ENCODE measurements around the gene CLCF1.

The CLCF1 gene

DNA sequence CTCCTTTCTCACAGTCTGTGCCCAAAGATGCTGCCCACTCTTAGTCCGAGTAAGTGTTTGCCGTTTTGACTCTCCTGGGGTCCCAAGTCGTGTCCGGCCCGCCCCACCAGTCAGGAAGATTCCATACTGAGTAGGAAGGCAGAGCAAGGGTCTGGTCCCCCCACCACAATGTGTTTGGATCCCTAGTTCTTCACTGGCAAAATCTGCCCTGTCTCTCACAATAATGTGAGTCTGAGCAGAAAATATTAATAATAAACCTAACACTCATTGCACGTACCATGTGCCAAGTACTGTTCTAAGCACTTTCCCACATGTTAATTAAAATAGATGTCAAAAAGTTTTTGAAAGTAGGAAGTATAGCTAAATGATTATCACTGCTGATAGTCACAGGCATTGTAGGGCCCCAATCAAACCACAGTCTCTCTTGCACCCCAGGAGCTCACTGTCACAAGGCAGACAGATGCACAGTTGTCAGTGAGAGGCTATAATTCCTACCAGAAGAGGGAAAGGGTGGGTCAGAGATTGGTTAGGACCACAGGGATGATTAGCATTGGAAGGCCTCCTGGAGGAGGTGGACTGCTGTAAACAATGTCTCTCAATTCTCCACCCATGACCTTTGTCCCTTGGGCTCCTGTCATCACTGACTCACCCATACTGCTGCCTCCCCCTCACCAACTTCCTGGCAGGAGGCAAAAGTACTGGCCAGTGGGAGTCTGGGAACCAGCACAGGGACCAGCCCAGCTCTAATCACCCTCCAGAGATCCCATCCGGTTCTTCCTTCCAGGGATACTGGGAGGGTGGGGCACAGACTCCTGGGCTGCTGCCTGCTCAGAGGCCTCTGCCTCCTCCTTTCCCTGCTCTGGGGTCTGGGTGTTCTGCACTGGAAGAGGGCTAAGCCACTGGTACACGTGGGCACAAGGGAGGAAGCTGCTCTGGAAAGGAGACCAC is 19.0 kb downstream of the CLCF1 start:
- no peaks in the 10 kb centered on the region for H3F3A ChIP-seq (ENCODE audit: insufficient read depth, low read length)

DNA sequence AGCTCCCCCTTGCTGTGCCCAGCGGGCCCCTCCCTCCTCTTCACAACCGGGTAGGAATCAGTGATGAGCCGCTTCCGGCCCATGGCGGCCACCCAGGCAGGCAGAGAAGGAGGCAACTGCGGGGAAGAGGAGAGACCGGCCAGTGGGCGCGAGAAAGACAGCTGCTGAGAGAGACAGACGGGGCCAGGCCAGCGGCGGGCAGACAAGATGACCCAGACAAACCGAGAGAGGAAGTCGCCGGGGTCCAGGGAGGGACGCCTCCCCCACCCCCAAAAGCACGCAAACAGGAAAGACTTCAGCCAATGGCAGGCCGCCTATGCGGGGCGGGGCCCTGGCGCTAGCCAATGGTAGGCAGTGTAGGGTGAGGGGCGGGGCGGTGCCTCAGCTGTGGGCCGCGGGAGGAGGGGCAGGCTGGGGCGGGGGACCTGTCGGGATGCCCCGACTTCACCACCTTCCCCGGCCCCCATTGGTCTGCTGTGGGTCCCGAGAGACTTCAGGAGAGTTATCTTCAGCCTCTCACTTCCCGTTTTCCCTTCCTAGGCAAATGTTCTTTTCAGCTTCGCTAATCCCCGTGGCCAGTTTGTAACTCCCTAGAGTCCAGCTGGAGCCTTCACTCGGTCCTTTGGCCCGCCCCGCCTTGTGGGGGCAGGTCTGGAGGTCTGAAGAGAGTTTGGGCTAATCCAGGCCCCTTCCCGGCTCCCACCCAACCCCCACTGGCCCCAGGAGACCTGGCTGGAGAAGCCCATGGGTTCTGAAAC is 19.9 kb downstream of the CLCF1 start, which contains the start of gene POLD4:
Gene POLD4, minus strand, starts transcription at position 230 of the 758 bp plus-strand sequence. Its CDS starts 147 bp downstream, at position 83.
- no peaks in the 10 kb centered on the region for H3K9me3 ChIP-seq (ENCODE audit: low read length)
- H2AFZ ChIP-seq (ENCODE audit: low read length): no peak within 1 kb of the TSS
- H3K4me1 ChIP-seq (ENCODE audit: insufficient read depth, low read length, severe bottlenecking): peaks cover 64% of the 10 kb centered on the region
- peaks cover 8% of the 10 kb centered on the region for H3K36me3 ChIP-seq (ENCODE audit: insufficient read depth, low read length)
- H3K9me2 ChIP-seq (ENCODE audit: low read depth, low read length): no peaks in the 10 kb centered on the region
- H3K27ac ChIP-seq (ENCODE audit: low read depth, low read length, poor library complexity, severe bottlenecking): peak within 1 kb of the TSS; percentile 98
- no peak for TF ChIP-seq EZH2 (IDR thresholded peaks at IDR 0.05; ENCODE audit: borderline replicate concordance, low read length)
- TF ChIP-seq, protein P1, sequence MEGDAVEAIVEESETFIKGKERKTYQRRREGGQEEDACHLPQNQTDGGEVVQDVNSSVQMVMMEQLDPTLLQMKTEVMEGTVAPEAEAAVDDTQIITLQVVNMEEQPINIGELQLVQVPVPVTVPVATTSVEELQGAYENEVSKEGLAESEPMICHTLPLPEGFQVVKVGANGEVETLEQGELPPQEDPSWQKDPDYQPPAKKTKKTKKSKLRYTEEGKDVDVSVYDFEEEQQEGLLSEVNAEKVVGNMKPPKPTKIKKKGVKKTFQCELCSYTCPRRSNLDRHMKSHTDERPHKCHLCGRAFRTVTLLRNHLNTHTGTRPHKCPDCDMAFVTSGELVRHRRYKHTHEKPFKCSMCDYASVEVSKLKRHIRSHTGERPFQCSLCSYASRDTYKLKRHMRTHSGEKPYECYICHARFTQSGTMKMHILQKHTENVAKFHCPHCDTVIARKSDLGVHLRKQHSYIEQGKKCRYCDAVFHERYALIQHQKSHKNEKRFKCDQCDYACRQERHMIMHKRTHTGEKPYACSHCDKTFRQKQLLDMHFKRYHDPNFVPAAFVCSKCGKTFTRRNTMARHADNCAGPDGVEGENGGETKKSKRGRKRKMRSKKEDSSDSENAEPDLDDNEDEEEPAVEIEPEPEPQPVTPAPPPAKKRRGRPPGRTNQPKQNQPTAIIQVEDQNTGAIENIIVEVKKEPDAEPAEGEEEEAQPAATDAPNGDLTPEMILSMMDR (IDR thresholded peaks at IDR 0.05; ENCODE audit: low read length): no peak
- H4K20me1 ChIP-seq (ENCODE audit: insufficient read depth, low read length): no peaks in the 10 kb centered on the region
- H3K4me2 ChIP-seq (ENCODE audit: low read length): peak within 1 kb of the TSS; percentile 91
- H3K9ac ChIP-seq (ENCODE audit: low read length): peak within 1 kb of the TSS; percentile 93
- no peaks in the 10 kb centered on the region for H3F3A ChIP-seq (ENCODE audit: insufficient read depth, low read length)
- H3K4me3 ChIP-seq (ENCODE audit: low read depth, low read length, poor library complexity, severe bottlenecking): peak within 1 kb of the TSS; percentile 78
- no peaks in the 10 kb centered on the region for H3K79me2 ChIP-seq (ENCODE audit: insufficient read depth, low read length)
- H3K27me3 ChIP-seq (ENCODE audit: insufficient read depth, low read length): no peaks in the 10 kb centered on the region

More for the DNA sequence above, 19.0 kb downstream of the CLCF1 start:
- Histone ChIP-seq H3K4me3 (ENCODE audit: low read depth, low read length, poor library complexity, severe bottlenecking) (peak overlapping the region; percentile 78), H3K79me2 (ENCODE audit: insufficient read depth, low read length) (no peaks in the 10 kb centered on the region), H4K20me1 (ENCODE audit: insufficient read depth, low read length) (no peaks in the 10 kb centered on the region), H3K9ac (ENCODE audit: low read length) (peak overlapping the region; percentile 77), H2AFZ (ENCODE audit: low read length) (no peak overlapping the region), H3K9me3 (ENCODE audit: low read length) (no peaks in the 10 kb centered on the region), H3K4me1 (ENCODE audit: insufficient read depth, low read length, severe bottlenecking) (peaks cover 64% of the 10 kb centered on the region), H3K36me3 (ENCODE audit: insufficient read depth, low read length) (peaks cover 8% of the 10 kb centered on the region), H3K4me2 (ENCODE audit: low read length) (peak overlapping the region; percentile 91), H3K9me2 (ENCODE audit: low read depth, low read length) (no peaks in the 10 kb centered on the region), H3K27ac (ENCODE audit: low read depth, low read length, poor library complexity, severe bottlenecking) (peak overlapping the region; percentile 98), H3K27me3 (ENCODE audit: insufficient read depth, low read length) (no peaks in the 10 kb centered on the region)
- TF ChIP-seq EZH2 (IDR thresholded peaks at IDR 0.05; ENCODE audit: borderline replicate concordance, low read length): no peak
- TF ChIP-seq, protein P1 (IDR thresholded peaks at IDR 0.05; ENCODE audit: low read length): no peak

DNA sequence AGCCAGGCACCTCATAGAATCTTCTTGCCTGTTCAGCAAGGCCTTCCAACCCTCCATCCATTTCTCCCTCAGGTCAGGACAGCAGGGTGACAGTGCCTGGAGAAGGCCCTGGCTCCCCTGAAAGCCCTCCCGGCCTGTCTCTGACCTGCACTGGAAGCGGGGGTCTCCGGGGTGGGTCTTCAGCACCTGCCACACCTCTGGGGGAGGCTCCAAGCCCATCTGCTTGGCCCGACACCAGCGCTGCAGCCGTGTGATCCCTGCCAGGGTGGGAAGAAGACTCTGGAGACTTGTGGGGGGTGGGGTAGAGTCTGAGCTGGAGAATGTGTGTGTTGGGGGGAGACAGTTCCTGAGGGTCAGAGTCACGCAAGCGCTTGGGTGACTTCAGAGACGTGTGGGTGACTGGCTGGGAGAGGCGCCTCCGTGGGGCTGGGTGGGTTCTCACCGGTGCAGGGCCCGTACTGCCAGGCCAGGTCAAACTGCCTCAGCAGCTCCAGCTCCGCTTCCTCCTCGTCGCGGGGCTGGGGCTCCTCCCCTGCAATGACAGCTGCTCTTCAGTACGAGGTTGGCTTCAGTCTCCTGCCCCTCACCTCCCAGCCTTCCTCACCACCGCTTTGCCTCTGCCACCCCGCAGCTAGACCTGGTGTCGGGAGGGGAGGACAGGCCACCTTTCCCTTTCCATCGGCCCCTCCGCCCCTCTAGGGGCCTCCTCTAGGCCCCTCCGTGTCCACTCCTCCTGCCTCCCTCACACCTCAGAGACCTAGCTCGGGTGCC is 20.7 kb downstream of the CLCF1 start:
- Histone ChIP-seq H3K4me2 (ENCODE audit: low read length) (peak overlapping the region; percentile 91), H3K9ac (ENCODE audit: low read length) (peak overlapping the region; percentile 93), H3K9me2 (ENCODE audit: low read depth, low read length) (no peaks in the 10 kb centered on the region), H3K79me2 (ENCODE audit: insufficient read depth, low read length) (no peaks in the 10 kb centered on the region), H3K27me3 (ENCODE audit: insufficient read depth, low read length) (no peaks in the 10 kb centered on the region), H3K4me3 (ENCODE audit: low read depth, low read length, poor library complexity, severe bottlenecking) (peak overlapping the region; percentile 78), H4K20me1 (ENCODE audit: insufficient read depth, low read length) (no peaks in the 10 kb centered on the region), H3F3A (ENCODE audit: insufficient read depth, low read length) (no peaks in the 10 kb centered on the region), H2AFZ (ENCODE audit: low read length) (no peak overlapping the region), H3K36me3 (ENCODE audit: insufficient read depth, low read length) (peaks cover 8% of the 10 kb centered on the region), H3K27ac (ENCODE audit: low read depth, low read length, poor library complexity, severe bottlenecking) (peak overlapping the region; percentile 98), H3K4me1 (ENCODE audit: insufficient read depth, low read length, severe bottlenecking) (peaks cover 64% of the 10 kb centered on the region), H3K9me3 (ENCODE audit: low read length) (no peaks in the 10 kb centered on the region)
- TF ChIP-seq EZH2 (IDR thresholded peaks at IDR 0.05; ENCODE audit: borderline replicate concordance, low read length): no peak
- TF ChIP-seq, protein P1 (IDR thresholded peaks at IDR 0.05; ENCODE audit: low read length): no peak

Data from OCI-LY1 (cell line).